HG02571 (cell line): ENCODE data around the gene PARD6A.

Source experiments
- ATAC-seq: cut with Tn5 transposase; IDR thresholded peaks from one replicate; pipeline ENCODE4 v1.9.1; 2021; ENCODE audit warnings: mild to moderate bottlenecking, moderate library complexity; ENCODE audit not compliant: unreplicated experiment

Gene PARD6A

GRCh38 chr16:67653789-67654402 lies 6.9 kb upstream of the PARD6A start:
- no peak for ATAC-seq

GRCh38 chr16:67654403-67654911 lies 6.3 kb upstream of the PARD6A start:
- ATAC-seq: no peak

GRCh38 chr16:67655363-67655762 lies 5.4 kb upstream of the PARD6A start:
- no peak for ATAC-seq

GRCh38 chr16:67656344-67657016 lies 4.3 kb upstream of the PARD6A start:
- ATAC-seq: no peak

DNA sequence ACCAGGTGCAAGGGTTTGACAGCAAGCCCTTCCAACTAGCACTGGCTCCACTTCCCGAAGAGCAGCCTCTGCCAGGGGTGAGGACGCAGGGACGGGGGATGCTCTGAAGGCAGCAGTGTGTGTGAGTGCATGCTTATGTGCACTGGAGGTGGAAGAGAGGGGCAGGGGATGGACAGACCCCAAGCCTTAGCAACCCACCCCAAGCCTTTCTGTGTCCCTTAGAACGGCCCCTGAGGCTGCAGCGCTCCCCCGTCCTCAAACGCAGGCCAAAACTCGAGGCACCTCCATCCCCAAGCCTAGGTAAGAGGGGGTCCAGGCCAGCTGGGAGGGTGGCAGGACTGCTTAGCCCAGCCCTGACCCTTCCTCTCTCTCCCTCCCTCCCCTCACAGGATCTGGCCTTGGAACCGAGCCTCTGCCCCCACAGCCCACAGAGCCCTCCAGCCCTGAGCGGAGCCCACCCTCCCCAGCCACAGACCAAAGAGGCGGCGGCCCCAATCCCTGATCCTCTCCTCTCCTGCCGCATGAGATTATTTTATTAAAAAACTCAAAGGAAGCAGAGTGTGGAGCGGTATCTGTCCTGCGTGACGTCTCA lies 3.6 kb upstream of the PARD6A start:
- no peak for ATAC-seq

DNA sequence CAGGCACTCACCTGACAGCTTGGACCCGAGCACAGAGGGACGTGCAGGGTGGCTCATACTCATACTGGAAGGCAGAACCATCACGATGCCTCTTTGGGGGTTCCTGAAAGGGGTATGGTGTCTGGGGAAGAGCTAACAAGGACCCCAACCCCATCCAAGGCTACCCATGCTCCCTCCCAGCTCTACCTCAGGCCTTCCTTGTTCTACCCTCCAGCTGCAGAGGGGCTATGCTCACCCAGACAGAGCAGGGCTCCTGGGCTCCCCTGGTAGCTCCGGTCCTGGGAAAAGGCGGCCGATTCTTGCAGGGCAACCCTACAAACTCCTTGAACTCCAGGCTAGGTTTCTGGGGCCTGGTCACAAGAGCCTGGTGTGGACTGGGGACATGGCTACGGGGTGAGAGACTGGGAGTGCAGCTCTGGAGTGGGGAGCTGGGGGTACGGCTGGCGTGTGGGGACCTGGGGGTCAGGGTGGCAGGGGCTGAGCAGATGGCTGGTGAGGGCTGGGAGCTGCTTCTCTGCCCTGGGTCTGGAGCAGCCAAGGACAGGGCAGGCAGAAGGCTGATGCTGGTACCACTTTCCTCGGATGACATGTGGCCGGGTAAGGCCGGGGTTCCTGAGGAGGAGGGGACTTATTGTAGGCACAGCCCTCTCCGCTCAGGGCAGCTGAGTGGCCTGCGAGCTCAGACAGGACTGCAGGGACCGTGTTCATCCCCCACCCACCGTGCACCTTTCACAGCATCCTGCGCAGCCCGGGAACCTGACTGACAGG lies 2.8 kb upstream of the PARD6A start:
- ATAC-seq: no peak

- no peak for ATAC-seq
These were observed 1.7 kb upstream of the PARD6A start for GRCh38 chr16:67658849-67659674.

DNA sequence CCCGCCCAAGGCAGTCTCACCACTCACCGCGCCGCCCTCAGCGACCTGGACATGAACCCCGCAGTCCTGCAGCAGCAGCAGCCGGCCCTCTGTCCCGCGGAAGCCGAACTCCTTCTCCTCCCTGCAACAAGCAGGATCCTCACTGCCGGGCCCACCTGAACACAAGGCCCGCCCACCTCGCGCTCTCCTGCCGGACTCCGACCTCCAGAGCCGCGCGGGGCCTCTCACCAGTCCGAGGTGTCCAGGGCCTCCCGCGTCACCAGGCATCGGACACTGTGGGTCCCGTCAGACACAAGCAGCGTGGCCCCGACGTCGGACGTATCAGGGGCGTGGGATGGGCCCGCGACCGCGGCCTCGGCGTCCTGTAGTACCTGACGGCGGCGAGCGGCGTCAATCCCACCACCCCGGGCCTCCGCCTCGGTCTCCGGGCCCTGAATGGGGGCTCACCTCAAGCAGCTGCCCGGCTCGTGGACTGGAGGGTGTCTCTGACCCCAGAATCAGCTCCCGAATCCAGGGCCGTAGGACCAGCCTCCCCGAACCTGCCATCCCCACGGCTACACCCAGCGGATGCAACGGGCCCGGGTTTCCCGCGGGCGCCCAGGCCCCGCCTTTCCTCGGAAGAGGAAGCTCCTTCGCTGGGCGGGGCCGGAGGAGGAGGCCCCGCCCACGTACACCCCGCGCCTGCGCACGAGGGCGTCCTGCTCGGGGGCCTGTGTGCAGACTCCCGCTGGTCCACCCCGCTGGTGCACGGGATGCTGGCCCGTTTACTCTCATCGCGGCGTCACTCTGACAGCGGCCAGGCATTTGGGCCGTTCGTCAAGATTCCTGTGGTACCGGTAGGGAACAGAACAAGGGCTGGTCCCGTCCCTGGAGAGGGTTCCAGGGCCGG lies 841 bp upstream of the PARD6A start, which contains the start of gene ACD:
ACD (minus strand) TSS at position 586 of the 889 bp plus-strand sequence; CDS start at position 546, 40 bp downstream.
- ATAC-seq: peak; percentile 56

DNA sequence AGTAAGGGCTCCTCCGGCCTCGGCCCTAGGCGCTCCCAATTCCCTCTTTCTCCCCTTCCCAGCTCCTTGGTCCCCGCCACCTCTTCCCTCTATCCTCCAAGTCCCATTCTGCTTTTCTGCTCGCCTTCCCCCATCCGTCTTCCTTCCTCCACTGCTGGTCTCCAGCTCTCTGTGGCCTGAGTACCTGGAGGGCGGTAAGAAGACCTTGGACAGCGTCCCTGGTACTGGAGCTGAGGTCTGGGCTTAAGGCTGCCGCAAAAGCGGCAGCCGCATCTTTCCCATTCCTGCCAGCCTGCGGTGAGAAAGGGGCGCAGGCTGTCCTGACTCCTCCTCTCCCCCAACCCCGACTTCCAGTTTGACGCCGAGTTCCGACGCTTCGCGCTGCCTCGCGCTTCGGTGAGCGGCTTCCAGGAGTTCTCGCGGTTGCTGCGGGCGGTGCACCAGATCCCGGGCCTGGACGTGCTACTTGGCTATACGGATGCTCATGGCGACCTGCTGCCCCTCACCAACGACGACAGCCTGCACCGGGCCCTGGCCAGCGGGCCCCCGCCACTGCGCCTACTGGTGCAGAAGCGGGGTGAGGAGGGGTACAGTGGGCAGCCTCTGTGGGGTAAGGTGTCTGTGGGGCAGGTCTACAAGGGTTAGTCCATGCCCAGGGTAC lies 471 bp downstream of the PARD6A start:
- ATAC-seq: no peak

DNA sequence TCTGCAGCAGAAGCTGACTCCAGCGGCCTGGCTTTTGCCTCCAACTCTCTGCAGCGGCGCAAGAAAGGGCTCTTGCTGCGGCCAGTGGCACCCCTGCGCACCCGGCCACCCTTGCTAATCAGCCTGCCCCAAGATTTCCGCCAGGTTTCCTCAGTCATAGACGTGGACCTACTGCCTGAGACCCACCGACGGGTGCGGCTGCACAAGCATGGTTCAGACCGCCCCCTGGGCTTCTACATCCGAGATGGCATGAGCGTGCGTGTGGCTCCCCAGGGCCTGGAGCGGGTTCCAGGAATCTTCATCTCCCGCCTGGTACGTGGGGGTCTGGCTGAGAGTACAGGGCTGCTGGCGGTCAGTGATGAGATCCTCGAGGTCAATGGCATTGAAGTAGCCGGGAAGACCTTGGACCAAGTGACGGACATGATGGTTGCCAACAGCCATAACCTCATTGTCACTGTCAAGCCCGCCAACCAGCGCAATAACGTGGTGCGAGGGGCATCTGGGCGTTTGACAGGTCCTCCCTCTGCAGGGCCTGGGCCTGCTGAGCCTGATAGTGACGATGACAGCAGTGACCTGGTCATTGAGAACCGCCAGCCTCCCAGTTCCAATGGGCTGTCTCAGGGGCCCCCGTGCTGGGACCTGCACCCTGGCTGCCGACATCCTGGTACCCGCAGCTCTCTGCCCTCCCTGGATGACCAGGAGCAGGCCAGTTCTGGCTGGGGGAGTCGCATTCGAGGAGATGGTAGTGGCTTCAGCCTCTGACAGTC lies 1.3 kb downstream of the PARD6A start:
- no peak for ATAC-seq

DNA sequence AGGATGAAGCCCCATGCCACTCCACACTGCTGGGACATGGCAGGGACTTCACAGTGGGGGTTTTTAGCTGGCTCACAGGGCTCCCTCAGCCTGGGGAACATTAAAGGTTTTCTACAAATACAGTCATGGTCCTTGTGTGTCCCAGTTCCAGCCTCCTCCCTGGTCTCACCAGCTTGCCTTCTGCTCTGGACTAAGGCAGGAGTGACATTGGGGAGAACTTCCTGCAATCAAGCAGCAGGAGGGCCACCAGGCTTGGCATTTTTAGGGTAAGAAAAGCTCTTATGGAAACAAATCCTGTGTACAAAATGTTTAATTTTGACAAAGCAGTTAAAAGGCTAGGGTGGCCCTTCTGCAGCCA lies 1.9 kb downstream of the PARD6A start:
- no peak for ATAC-seq

DNA sequence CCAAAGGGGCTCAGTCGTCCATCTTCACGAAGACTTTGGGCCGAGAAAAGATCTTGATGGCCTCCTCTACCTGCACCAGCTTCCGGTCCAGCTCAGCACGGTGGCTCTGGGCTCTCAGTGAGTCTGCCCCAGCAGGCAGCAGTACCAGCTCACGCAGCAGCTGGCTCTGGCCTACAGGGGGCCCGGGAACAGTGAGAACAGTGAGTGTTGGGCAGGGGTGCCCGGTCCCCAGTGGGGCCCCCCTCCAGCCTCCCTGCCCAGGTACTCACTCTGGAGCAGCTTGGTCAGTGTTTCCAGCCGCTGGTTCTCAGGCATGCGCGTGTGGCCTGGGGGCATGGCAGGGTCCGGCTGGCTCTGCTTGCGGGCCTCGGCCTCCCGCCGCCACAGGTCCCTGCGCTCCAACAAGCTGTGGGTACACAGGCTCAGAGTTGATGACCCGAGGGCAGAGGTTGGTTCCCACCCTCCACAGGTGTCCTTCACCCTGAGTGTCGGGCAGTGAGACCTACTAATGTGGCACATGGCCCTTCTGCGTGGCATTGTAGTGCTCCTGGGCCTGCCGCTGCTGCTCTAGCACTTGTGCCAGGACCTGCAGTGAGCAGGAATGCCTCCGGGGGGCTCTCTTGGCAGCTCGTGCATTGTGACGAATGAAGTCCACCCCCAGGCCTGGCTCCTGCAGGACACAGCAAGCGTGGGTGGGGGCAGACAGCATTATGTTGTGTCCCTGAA lies 2.6 kb downstream of the PARD6A start:
- ATAC-seq: no peak

DNA sequence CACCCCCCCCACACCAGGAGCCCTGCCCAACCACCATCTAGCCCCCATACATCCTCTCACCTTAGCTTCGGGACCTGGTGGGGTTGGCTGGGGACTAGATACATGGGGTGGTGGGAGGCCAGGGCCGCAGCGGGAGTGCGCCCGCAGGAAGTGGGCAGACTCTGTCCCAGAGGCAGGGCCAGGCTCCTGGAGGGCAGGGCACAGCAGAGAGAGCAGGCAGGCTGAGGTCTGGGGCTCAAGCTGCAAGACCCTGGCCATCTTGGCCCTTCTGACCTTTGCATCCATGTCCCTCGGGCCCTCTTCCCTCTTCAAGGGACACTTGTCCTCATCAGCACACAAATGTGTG lies 3.1 kb downstream of the PARD6A start:
- no peak for ATAC-seq

DNA sequence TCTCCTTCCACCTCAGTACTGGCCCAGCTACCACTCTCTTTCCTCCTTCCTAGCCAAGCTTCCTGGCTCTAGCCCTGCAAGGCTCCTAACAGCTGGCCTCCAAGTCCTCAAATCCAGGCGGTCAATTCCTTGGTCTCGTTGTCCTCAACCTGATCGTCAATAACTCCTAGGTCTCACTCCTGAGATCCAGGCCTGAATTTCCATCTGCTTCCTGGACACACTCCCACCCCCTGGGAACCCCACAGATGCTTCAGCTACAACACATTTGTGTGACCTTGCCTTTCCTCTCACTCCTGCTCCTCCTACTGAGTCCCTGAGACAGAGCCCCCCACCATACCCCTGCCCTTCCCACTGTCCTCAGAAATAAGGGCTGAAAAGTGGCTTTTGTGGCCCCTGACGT lies 3.5 kb downstream of the PARD6A start:
- no peak for ATAC-seq

DNA sequence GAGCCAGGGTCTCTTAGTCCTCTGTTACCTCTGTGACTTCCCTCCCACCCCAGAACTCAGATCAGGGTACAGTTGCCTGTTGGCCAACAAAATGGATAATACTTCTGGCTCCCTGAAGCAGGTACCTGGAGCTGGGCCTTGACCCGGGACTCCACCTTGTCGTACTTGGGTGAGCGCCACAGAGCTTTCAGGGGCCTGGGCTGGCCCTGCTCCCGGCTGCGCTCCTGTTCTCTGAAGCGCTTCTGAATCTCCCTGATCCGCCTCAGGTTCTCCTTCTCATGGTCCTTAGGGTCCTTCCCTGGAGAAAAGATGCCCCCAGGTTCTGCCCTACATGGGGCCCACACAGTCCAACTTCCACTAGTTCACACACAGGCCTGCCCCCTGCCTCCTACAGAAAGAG lies 4.1 kb downstream of the PARD6A start:
- ATAC-seq: no peak

GRCh38 chr16:67665598-67665997 lies 4.8 kb downstream of the PARD6A start:
- no peak for ATAC-seq

- ATAC-seq: no peak
These were observed 5.3 kb downstream of the PARD6A start for GRCh38 chr16:67666032-67666551.
